22Rv1 (cell line): Measurements from ENCODE around the gene TM9SF4.

ENCODE experiments used
- H3K27ac ChIP-seq: fragments of 450-650 bp; 2 replicates; pipeline ENCODE4 v1.5.1; 2017
- CTCF ChIP-seq: fragments of 450-650 bp; IDR thresholded peaks from 2 replicates; pipeline ENCODE4 v1.5.1; 2017; ENCODE audit warnings: mild to moderate bottlenecking
- ZFX ChIP-seq: fragments of 450-650 bp; IDR thresholded peaks from 2 replicates; pipeline ENCODE4 v1.6.1; 2017; ENCODE audit warnings: antibody characterized with exemption, borderline replicate concordance

The TM9SF4 gene

GRCh38 chr20:32159766-32160221 lies 50.3 kb downstream of the TM9SF4 start:
- H3K27ac ChIP-seq = no peak overlapping the region
- TF ChIP-seq ZFX (no peak), CTCF (no peak)

- H3K27ac ChIP-seq = no peak overlapping the region
- TF ChIP-seq CTCF (no peak), ZFX (no peak)
These were observed 50.8 kb downstream of the TM9SF4 start for GRCh38 chr20:32160341-32160740.

- no peak for TF ChIP-seq CTCF
- no peak for TF ChIP-seq ZFX
- H3K27ac ChIP-seq = no peak overlapping the region
These were observed 52.8 kb downstream of the TM9SF4 start for GRCh38 chr20:32162351-32162750.

GRCh38 chr20:32163951-32164350 lies 54.4 kb downstream of the TM9SF4 start:
- no peak overlapping the region for H3K27ac ChIP-seq
- TF ChIP-seq CTCF (no peak), ZFX (no peak)

GRCh38 chr20:32164984-32165735 lies 55.6 kb downstream of the TM9SF4 start:
- TF ChIP-seq CTCF (no peak), ZFX (no peak)
- H3K27ac ChIP-seq = no peak overlapping the region

GRCh38 chr20:32165836-32166545 lies 56.5 kb downstream of the TM9SF4 start:
- TF ChIP-seq ZFX = no peak
- no peak for TF ChIP-seq CTCF
- no peak overlapping the region for H3K27ac ChIP-seq

GRCh38 chr20:32167552-32167951 lies 58.0 kb downstream of the TM9SF4 start:
- TF ChIP-seq ZFX (no peak), CTCF (no peak)
- no peak overlapping the region for H3K27ac ChIP-seq
